HTR-8/SVneo (cell line): ENCODE data around the gene ZGLP1.

Source experiments
- DNase-seq: peaks from one replicate; pipeline ENCODE4 v3.0.0; 2011; ENCODE audit warnings: low spot score, mixed read lengths; ENCODE audit not compliant: insufficient read length
- FAIRE-seq: peaks from 2 replicates; lab custom pipeline; 2011; peaks lifted over from hg19 to GRCh38; lab: Jason Lieb, UNC

Gene ZGLP1

DNA sequence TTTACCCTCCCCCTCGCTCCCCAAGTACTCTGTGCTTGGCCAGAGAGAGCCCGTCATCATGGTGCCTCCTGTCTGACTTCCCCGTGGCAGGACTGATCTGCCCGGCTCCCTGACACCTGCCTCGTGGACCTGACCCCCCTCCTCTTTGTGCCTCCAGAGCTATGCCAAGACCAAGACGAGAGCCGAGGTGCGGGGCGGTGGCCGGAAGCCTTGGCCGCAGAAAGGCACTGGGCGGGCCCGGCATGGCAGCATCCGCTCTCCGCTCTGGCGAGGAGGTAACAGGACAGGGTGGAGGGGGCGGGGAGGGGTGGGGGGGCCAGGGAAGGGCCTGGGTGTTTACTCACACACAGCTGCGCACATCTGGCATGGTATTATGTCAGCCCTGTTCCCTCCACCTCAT is 53.1 kb downstream of the ZGLP1 start:
- FAIRE-seq (no peak), DNase-seq (no peak)

DNA sequence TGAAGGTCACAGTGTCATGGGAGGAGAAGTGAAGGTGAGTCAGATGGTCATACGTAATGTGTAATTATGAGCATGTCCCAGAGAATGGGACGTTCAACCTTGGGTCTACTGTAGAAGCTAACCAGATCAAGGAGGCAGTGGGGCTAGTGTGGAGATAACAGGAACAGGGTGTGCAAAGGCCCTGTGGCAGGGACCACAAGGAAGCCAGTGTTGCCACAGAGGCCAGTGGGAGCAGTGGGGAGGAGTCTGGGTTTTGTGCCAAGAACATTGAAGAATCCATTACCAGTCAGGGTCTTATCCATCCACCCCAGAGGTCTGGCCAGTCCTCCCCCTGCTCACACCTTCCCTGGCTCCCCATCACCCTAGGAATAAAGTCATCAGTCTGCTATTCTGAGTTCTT is 54.3 kb downstream of the ZGLP1 start:
- no peak for DNase-seq
- no peak for FAIRE-seq
